PFSK-1 (cell line): ENCODE data around the gene PITPNM1.
A peak's percentile ranks its signal among the peaks of the same experiment; 100 is the strongest.

ENCODE experiments used
- POLR2AphosphoS5 ChIP-seq: IDR thresholded peaks from 2 replicates; pipeline ENCODE4 v1.6.1; 2012; ENCODE audit warnings: low read depth, mild to moderate bottlenecking, control low read depth, low read length, moderate library complexity
- SIN3A ChIP-seq: IDR thresholded peaks from 2 replicates; pipeline ENCODE4 v1.6.1; 2012; ENCODE audit warnings: mild to moderate bottlenecking, low read length, moderate library complexity, borderline replicate concordance; ENCODE audit not compliant: insufficient read depth
- TAF1 ChIP-seq: IDR thresholded peaks from 2 replicates; pipeline ENCODE4 v1.6.1; 2012; ENCODE audit warnings: low read length, control low read depth, borderline replicate concordance; ENCODE audit not compliant: insufficient read depth
- TF ChIP-seq, protein P1 (sequence below), 2 experiments: IDR thresholded peaks; 2 replicates each; pipeline versions ENCODE4 v1.6.1 to v1.8.0; 2011 to 2012; ENCODE audit warnings: low read depth in 2 of 2, low read length in 2 of 2, control low read depth in 1 of 2, inconsistent platforms in 1 of 2, mild to moderate bottlenecking in 1 of 2, moderate library complexity in 1 of 2; ENCODE audit not compliant: insufficient read depth in 1 of 2

- peak; percentile 73 for TF ChIP-seq POLR2AphosphoS5
- no peak for TF ChIP-seq SIN3A
- TF ChIP-seq TAF1, result peak; percentile 92
- TF ChIP-seq, protein P1, sequence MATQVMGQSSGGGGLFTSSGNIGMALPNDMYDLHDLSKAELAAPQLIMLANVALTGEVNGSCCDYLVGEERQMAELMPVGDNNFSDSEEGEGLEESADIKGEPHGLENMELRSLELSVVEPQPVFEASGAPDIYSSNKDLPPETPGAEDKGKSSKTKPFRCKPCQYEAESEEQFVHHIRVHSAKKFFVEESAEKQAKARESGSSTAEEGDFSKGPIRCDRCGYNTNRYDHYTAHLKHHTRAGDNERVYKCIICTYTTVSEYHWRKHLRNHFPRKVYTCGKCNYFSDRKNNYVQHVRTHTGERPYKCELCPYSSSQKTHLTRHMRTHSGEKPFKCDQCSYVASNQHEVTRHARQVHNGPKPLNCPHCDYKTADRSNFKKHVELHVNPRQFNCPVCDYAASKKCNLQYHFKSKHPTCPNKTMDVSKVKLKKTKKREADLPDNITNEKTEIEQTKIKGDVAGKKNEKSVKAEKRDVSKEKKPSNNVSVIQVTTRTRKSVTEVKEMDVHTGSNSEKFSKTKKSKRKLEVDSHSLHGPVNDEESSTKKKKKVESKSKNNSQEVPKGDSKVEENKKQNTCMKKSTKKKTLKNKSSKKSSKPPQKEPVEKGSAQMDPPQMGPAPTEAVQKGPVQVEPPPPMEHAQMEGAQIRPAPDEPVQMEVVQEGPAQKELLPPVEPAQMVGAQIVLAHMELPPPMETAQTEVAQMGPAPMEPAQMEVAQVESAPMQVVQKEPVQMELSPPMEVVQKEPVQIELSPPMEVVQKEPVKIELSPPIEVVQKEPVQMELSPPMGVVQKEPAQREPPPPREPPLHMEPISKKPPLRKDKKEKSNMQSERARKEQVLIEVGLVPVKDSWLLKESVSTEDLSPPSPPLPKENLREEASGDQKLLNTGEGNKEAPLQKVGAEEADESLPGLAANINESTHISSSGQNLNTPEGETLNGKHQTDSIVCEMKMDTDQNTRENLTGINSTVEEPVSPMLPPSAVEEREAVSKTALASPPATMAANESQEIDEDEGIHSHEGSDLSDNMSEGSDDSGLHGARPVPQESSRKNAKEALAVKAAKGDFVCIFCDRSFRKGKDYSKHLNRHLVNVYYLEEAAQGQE (IDR thresholded peaks at IDR 0.05; ENCODE audit: insufficient read depth in 1 of 2, low read depth in 2 of 2, low read length in 2 of 2), result peak in 1 of 2 experiments; percentile 15; a peak in 1 of 4 replicates
Observed at GRCh38 chr11:67482827-67483798, 22.1 kb downstream of the PITPNM1 start, which contains the start of gene AIP.
